ENCODE results near the gene JAK3. TPM values are rescaled to one million over a fixed set of nuclear protein-coding genes. Genes with fewer than 3 reads are reported as not detected.
"Not testable (repeated sequence)": the region's sequence is repeated elsewhere in the genome, so short reads cannot be mapped to it uniquely, and the experiment has no call there.

The JAK3 gene
- total RNA-seq, 1 donor from 2014 or later: 1.5 TPM

DNA sequence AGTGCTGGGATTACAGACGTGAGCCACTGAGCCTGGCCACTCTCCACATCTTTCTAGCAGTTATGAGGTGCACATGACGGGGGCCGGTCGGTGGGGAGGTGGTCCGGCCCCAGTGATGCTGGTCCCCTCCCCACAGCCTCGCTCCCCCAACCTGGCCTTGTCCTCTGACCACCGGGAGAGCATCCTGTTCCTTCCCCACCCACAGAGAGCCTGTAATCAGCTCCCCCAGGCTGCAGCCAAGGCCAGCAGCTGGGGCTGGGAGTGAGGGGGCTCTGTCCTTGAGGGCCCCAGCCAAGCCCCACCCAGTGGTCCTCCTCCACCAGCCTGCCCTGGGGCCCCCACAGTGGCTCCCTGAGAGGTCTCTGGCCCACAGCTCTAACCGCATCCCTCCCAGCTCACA, 23.4 kb downstream of the JAK3 start:
- no peak for ATAC-seq (ENCODE audit: poor library complexity)
- DNase-seq: no peak
- intact Hi-C loops (cut with DNase I): no loop called here

DNA sequence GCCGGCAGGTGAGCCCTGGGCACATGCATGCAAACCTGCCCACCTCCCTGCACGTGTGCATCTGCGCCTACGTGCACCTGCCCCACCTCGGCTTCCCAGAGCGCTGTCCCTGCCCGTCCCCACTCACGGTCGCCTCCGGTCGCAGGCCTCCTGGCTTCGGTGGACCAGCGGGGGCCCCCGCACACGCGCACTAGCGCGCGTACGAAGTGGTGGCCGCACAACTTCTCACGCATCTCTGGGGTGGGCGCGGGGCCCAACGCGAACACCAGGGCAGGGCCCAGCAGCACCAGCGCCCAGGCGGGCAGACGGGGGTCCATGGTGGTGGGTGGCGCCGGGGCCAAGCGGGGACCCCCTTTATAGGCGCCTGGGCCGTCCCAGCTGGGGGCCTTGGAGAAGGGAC, 26.6 kb downstream of the JAK3 start, which contains the start of gene INSL3:
INSL3 (minus strand) TSS at position 330 of the 400 bp plus-strand sequence; CDS start at position 317, 13 bp downstream.
- DNase-seq: no peak
- intact Hi-C loops (cut with DNase I): no loop called here
- no peak for ATAC-seq (ENCODE audit: poor library complexity)

DNA sequence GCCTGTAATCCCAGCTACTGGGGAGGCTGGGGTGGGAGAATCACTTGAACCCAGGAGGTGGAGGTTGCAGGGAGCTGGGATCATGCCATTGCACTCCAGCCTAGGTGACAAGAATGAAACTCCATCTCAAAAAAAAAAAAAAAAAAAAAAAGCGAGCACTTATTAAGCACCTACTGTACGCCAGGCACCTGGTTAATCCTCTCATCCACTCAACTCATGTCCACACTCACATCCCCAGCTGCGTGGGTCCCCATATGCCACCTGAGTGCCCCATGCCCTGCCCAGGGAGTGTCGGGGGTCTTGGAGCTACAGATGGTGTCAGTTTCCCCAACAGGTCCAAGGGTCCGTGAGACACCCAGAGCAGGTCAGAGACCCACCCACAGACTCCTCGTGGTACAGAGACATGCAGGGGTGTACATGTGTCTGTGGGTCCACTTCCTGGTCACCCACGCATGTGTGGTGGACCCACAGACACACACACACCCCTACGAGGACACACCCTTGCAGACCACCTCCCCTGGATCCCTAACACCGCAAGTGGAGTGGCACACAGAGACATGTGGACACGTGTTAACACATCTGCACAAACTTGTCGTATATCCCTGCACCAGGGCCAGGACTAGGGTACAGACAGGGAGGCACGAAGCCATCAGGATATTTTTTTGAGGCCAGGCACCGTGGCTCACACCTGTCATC, 30.0 kb downstream of the JAK3 start:
- DNase-seq (no peak), ATAC-seq (ENCODE audit: poor library complexity) (no peak)
- intact Hi-C loops (cut with DNase I): no loop called here

DNA sequence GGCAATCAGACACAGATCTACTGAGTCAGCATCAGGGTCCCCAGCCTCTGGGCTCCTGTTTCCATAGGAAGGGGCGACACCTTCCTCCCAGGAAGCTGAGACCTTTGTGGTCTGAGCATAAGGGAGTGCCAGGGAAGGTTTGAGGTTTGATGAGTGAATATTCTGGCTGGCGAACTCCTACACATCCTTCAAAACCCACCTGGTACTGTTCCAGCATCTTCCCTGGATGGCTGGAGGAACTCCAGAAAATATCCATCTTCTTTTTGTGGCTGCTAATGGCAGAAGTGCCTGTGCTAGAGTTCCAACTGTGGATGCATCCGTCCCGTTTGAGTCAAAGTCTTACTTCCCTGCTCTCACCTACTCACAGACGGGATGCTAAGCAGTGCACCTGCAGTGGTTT, 35.7 kb downstream of the JAK3 start:
- intact Hi-C loops (cut with DNase I): no loop called here
- no peak for DNase-seq
- no peak for ATAC-seq (ENCODE audit: poor library complexity)

DNA sequence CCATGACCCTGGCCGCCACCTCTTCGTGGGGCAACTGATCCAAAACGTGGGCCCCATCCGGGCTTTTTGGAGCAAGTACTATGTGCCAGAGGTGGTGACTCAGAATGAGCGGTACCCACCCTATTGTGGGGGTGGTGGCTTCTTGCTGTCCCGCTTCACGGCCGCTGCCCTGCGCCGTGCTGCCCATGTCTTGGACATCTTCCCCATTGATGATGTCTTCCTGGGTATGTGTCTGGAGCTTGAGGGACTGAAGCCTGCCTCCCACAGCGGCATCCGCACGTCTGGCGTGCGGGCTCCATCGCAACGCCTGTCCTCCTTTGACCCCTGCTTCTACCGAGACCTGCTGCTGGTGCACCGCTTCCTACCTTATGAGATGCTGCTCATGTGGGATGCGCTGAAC, 36.1 kb downstream of the JAK3 start:
- no peak for DNase-seq
- ATAC-seq (ENCODE audit: poor library complexity): no peak
- intact Hi-C loops (cut with DNase I): no loop called here

DNA sequence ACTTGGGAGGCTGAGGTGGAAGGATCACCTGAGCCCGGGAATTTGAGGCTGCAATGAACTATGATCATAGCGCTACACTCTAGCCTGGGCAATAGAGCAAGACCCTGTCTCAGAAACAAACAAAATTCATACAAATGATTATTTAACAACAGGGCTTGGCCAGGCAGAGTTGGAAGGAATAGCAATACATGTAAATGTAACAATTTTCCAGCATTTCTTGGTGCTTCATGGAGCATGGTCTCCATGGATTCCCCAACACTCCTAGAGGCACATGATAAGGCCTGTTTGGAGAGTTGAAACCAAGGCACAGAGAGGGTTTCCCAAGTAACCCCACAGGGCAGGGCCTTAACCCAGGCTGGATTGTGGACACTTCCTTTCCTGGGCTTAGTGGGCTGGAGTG, 36.7 kb downstream of the JAK3 start:
- no peak for ATAC-seq (ENCODE audit: poor library complexity)
- intact Hi-C loops (cut with DNase I): no loop called here
- DNase-seq: no peak

DNA sequence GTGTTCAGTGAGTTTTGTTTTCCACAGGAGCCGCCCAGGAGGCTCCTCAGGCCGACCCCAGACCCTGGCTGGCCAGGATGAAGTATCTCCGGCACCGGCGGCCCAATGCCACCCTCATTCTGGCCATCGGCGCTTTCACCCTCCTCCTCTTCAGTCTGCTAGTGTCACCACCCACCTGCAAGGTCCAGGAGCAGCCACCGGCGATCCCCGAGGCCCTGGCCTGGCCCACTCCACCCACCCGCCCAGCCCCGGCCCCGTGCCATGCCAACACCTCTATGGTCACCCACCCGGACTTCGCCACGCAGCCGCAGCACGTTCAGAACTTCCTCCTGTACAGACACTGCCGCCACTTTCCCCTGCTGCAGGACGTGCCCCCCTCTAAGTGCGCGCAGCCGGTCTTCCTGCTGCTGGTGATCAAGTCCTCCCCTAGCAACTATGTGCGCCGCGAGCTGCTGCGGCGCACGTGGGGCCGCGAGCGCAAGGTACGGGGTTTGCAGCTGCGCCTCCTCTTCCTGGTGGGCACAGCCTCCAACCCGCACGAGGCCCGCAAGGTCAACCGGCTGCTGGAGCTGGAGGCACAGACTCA, 40.0 kb downstream of the JAK3 start:
- no peak for DNase-seq
- intact Hi-C loops (cut with DNase I): no loop called here
- ATAC-seq (ENCODE audit: poor library complexity): no peak

DNA sequence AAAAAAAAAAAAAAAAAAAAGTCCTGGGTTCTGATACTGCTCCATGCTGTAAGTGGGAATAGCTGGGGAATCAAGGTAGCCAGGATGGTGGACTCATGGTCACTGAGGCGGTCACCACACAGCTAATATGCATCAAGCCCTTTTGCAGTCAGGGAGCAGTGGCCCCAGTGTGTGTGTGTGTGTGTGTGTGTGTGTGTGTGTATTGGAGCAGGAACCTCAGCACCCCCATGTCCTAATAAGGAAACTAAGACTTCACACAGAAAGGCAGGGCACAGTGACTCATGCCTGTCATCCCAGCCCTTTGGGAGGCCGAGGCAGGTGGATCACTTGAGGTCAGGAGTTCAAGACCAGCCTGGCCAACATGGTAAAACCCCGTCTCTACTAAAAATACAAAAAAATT, 40.8 kb downstream of the JAK3 start:
- intact Hi-C loops (cut with DNase I): no loop called here
- ATAC-seq (ENCODE audit: poor library complexity) (no peak), DNase-seq (no peak)

DNA sequence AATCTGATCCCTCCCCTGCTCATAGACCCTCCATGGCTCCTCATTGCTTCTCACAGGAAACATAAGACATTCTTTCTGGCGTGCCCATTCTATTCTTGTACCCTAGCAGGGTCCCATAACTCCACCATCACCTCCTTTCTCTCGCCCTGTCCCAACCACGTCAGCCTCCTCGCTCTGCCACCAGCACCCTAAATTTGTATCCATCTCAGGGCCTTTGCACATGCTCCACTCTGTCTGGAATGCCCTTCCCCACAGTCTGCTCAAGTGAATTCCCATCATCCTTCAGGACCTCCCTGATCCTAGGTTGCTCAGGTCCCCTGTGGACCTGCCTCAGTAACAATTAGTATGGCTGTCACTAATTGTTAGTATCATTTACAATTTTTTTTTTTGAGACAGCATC, 42.4 kb downstream of the JAK3 start:
- DNase-seq: no peak
- intact Hi-C loops (cut with DNase I): no loop called here
- ATAC-seq (ENCODE audit: poor library complexity): no peak

DNA sequence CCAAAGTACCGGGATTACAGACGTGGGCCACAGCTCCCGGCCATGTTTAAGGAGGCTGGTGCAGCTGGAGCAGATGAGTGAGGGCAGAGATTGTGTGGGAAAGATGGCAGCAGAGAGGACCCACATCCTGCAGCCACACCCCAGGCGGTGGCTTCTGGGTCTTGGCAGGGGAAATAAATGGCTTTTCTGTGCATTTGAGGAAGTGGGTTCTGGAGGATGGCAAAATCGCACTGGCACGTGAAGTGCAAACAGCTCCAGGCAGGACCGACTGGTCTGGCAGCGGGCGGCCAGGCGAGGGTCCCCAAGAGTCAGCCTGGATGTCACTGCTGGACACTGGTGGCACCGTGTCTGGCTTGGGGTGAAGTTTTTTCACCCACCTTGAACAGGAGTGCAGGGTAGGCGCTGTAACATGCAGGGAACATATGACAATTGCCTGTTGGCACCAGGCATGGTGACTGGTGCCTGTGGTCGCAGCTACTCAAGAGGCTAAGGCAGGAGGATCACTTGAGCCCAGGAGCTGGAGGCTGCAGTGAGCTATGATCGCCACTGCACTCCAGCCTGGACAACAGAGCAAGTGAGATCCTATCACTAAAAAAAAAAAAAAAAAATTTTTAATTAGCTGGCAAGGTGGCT, 44.4 kb downstream of the JAK3 start:
- DNase-seq: no peak
- peak; percentile 36 for ATAC-seq (ENCODE audit: poor library complexity)
- intact Hi-C loops (cut with DNase I): no loop called here

DNA sequence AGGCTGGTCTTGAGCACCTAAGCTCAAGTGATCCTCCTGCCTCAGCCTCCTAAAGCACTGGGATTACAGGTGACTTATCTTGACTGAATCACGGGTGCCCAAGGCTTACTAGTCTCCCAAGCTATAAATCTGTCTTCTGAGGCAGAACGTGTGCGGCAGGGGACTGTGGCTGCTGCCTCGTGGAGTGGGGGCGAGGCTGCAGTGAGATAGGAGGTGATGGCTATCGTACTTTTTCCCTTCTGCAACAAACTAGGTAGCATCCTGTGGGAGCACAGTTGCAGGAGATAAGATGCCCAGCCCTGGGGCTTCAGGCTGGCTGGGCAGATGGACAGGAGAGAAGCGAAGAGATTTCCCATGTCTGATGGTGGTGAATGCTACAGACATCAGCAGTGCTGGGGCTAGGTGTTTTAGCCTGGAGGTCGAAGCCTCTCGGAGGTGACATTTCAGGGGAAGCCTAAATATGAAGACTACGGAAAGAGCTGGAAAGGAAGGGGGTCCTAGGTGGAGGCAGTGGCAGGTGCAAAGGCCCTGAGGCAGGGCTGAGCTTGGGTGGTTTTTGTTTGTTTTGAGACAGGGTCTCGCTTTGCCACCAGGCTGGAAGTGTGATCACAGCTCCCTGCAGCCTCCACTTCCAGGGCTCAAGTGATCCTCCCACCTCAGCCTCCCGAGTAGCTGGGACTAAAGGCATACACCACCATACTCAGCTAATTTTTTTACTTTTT, 45.5 kb downstream of the JAK3 start:
- intact Hi-C loops (cut with DNase I): no loop called here
- ATAC-seq (ENCODE audit: poor library complexity): no peak
- no peak for DNase-seq

DNA sequence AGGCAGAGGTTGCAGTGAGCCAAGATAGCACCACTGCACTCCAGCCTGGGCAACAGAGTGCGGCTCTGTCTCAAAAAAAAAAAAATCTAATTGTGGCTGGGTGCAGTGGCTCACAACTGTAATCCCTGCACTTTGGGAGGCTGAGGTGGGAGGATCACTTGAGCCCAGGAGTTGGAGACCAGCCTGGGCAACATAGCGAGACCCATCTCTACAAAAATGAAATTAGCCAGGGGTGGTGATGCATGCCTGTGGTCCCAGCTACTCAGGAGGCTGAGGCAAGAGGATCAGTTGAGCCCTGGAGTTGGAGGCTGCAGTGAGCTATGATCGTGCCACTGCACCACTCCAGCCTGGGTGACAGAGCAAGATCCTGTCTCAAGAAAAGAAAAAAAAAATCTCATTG, 49.2 kb downstream of the JAK3 start:
- intact Hi-C loops (cut with DNase I); ATAC-seq (ENCODE audit: poor library complexity); DNase-seq: not testable (repeated sequence)

DNA sequence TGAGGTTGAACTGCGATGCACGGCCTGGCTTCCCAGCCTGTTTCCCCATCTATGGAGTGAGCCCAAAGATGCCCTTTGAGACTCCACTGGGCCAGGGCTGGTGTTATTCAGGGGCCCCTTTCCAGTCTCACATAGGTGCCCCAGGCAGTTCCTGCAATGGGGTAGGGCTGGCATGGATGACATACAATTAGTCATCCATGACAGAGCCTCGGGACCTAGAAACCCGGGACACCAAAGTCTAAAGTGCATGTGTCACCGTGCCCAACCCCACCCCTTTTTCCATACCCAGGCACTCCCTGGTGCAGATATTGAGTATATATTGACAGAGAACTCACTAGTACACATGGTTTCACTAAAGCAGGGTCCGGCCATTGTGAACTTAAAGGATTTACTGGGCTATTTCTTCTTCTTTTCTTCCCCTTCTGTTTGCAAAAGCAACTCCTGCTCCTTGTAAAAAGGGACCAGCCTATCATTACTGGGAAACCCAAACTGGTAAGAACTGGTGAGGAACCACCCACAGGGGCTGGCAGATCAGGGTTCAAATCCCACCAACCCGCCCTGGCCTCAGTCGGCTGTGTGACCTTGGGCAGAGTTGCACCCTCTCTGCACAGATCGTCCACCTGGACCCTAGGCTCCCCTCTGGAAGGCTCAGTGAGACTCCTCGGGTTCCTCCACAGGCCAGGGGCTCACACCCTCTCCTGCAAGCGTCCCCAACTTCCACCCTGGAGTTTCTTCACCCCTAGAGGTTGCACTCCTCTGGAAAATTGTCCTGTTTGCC, 50.2 kb downstream of the JAK3 start:
- intact Hi-C loops (cut with DNase I): no loop called here
- no peak for DNase-seq
- ATAC-seq (ENCODE audit: poor library complexity): no peak

DNA sequence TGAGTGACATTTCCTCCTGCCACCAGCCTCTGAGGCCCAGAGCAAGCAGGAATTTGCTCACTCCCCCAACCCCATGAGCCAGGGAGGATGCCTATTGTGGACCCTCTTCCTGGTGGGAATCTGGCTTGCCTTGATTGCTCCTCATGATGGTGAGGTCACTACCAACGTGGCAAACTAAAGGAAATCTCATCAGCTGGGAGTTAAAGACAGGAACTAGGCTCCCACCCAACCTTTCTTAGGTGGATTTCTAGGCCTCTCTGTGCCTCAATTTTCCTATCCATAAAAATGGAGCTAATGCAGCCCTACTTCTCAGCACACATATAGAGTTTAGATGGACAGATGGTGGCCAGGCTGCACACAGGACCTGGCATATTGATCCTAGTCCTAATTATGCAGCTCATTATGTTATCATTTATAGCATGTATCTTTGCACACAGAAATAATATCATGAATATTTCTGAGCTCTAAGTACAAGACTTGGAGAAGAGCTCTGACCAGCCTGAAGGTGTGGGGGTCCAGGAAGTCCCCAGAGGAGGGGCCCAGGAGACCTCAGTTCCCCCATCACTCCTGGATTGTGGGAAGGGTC, 50.9 kb downstream of the JAK3 start:
- DNase-seq (no peak), ATAC-seq (ENCODE audit: poor library complexity) (no peak)
- intact Hi-C loops (cut with DNase I): no loop called here

DNA sequence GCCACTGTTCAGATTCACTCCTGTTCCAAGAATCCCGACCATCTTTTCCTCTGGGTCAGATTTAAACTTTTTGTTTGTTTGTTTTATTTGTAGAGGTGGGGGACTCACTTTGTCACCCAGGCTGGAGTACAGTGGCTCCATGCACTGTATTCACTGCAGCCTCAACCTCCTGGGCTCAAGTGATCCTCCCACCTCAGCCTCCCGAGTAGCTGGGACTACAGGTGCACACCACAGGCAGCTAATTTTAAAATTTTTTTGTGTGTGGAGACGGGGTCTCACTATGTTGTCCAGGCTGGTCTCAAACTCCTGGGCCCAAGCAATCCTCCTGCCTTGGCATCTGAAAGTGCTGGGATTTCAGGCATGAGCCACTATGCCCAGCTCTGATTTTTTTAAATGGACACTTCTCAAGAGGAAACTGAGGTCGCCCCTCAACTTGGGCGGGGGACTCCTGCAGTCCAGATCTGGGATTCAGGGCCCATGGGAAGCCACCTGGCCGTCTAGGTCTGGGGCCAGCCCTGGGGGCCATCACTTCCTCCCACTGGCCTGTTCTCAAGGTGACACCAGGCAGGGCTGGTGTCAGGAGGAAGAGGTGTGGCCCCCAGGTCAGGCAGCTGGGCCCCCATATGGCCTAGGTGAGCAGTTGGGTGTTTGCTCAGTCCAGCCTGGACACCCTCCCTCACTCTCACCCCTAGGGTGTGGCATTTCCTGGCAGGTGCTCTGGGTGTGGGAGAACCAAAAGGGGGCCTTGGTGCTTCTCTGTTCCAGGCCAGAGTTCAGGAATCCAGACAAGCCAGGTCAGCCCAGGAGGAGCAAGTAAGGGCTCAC, 51.6 kb downstream of the JAK3 start:
- peak; percentile 15 for ATAC-seq (ENCODE audit: poor library complexity)
- intact Hi-C loops (cut with DNase I): no loop called here
- DNase-seq: no peak

DNA sequence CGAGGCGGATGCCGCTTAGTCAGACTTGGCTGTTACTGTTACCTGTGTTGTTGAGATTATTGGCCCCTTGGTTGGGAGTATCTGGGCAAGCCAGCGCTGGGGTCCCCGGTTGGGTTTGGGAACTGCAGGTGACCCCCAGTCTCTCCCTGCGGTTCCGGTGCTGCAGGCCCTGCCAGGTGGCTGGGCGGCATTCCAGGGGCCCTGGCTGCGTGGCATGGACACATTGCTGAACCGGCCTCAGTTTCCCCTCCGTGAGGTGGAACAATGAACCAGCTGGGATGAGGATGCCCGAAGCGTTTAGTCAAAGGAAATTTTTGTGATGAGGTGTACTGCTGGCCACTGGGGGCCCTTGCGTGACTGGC, 52.3 kb downstream of the JAK3 start:
- DNase-seq (no peak), ATAC-seq (ENCODE audit: poor library complexity) (no peak)
- intact Hi-C loops (cut with DNase I): no loop called here

DNA sequence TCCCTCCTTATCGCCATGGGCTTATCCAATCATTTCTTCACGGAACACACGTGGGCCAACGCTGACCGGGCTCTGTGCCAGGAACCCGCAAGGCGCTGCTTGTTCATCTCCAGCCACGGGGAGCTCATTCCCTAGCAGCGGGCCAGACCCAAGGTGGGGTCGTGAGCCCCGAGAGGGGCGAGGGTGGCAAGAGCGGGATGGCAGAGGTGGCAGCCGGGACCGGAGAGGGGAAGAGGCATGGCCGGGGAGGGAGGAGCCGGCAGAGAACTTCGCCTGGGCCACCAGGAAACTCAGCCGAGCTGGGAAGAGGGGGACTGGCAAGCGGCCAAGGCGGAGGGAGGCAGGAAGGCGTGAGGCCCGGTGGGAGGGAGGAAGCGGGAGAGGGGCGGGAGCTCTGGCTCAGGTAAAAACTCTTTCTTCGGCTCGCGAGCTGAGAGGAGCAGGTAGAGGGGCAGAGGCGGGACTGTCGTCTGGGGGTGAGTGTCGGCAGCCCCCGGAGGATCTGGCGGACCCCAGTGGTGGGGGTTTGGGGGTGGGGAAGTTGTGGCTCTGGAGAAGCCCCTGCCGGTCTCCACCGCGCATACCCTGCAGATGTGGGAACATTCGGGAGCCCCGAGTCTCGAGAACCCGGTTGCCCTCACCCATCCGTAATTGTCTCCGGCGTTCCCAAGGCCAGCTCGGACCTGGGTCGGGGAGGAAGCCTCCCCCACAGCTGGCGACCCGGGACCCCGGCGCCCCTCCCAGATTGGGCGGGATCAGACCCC, 52.9 kb downstream of the JAK3 start, which contains the start of gene B3GNT3:
B3GNT3 (plus strand) TSS at position 408 of the 764 bp plus-strand sequence. CDS start 12,670 bp downstream, outside the sequence.
- no peak for DNase-seq
- no peak for ATAC-seq (ENCODE audit: poor library complexity)
- intact Hi-C loops (cut with DNase I): no loop called here
